DMS79 treated with DMSO at 0.1 percent for 48 hours (cell line): ENCODE results near the gene DNAJB8.
A peak's percentile ranks its signal among the peaks of the same experiment; 100 is the strongest.

Source experiments
- DNase-seq: peaks from one replicate; lab custom pipeline; 2025; lab: John Stamatoyannopoulos, UW

DNAJB8 gene

GRCh38 chr3:128493570-128494366 is 27.1 kb upstream of the DNAJB8 start:
- DNase-seq, result no peak

DNA sequence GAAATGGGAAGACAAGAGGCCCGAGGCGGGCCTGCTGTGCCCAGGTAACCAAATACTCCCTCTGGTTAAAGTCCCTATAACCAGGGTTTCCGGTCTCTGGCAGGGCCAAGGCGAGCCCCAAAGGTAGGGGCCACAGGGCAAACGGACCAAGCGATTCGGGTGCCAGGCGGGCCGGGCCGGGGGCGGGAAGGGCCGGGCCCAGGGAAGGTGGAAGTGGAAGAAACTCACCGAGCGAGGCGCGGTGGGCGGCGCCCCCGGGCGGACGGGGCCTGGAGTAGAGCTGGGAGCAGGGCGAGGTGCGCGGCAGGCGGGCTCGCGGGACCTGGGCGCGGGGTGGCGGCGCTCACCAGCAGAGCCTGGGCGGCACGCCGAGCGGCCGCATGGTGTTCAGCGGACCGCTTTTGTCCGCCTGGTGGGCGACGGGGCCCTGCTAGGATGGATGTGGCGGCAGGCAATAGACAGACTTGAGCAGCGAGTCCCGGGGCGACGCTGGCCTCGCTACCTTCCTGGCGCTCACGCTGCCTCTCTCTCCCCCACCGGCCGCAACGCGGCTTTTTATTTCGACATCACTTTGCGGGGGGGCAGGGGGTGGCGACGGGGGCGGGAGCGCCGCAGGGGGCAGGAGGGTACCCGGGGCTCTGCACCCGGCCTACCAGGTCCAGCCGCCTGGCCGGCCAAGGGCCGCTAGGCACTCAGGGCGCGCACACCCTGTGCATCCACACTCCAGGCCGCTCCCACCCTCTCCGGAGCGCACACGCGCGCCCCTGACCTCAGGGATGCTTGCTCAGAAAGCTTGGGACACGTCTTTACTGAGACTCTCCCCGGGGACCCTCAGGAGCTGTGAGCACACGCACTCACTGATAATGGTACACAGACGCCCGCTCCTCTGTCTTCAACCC is 26.2 kb upstream of the DNAJB8 start, which contains the start of gene GATA2:
Gene GATA2, minus strand, starts transcription at position 531 of the 899 bp plus-strand sequence. CDS start 6,170 bp downstream, outside the sequence.
- DNase-seq, result peak; percentile 66

DNA sequence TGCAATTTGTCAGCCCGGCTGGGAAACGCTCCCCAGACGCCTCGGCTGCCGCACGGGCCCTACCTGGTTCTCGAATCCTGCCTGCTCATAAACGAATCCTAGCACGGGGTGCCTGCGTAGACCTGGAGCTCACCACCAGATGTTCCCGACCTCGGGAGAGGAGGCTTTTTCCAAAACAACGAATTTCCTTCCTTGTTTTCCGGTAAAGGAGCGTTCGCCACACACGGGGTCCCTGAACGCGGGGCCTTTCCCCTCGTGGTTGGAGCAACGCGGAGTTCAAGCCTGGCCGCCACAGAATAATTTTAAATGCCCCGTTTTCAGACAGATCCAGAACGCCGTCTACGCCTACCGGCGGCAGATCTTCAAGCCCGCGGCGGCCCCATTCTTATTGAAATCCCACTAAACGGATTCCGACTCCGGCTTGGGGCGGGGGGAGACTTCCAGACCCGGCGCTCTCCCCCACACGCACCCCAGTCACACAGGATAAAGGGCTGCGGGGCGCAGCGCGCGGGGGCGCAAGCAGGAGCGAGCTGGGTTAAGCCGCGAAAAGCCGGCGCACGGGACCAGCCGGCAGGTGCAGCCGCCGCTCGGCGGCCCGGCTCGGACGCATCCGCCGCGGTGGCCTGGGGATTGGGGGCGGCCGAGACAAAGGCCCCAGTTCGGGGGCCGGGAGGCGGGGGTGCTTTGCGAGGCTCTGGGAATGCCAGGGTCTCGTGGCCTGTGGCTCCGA is 25.4 kb upstream of the DNAJB8 start:
- peak; percentile 36 for DNase-seq

GRCh38 chr3:128491691-128491940 is 24.9 kb upstream of the DNAJB8 start:
- no peak for DNase-seq

DNA sequence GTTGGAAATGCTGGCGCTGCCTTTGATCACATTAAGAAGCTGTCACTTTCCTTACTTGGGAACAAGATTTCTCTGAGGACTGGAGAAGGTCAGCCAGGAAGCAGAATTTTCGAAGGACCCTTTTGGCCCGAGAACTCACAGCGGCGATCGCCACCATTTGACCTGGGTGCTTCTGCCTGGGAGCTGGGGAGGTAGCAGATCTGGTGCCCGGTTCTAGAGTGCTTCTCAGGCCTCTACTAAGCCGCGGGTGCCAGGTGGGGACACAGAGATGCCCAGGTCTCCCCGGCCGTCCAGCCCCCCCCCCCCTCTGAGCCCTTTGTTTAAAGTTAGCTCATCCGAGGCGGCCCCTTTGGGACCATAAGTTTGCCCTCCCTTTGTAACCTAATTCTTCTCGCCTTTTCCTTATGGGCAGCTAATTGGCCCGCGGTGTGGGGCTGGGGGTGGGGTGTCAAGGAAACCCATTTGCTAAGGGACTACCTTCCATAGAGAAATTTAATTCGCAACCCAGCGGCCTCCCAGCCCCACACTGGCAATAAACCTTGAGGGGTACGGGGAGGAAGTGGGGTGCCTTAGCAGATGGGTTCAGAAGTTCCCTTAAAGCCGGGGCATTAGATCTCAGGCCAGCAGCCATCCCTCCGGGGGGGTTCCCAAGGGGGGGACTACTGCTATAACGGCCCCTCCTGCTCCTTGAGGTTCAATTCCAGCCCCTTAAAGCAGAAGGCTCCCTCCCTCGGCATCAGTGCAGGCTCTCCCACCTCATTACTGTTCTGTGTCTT is 24.4 kb upstream of the DNAJB8 start:
- no peak for DNase-seq

GRCh38 chr3:128490650-128490914 is 23.9 kb upstream of the DNAJB8 start:
- no peak for DNase-seq

GRCh38 chr3:128489927-128490649 is 23.4 kb upstream of the DNAJB8 start:
- peak; percentile 30 for DNase-seq

DNA sequence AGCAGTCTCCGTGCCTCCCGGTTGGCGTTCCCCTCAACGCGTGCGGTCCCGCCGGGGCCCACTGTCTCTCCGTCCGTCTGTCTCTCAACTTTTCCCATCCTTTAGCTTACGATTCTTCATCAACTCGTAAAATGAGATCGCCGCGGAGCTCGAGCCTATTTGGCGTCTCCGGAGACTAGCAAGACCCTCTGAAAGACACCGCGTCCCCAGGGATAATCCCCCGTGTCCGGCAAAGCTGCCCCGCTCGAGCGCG is 22.9 kb upstream of the DNAJB8 start:
- DNase-seq, result peak; percentile 27

DNA sequence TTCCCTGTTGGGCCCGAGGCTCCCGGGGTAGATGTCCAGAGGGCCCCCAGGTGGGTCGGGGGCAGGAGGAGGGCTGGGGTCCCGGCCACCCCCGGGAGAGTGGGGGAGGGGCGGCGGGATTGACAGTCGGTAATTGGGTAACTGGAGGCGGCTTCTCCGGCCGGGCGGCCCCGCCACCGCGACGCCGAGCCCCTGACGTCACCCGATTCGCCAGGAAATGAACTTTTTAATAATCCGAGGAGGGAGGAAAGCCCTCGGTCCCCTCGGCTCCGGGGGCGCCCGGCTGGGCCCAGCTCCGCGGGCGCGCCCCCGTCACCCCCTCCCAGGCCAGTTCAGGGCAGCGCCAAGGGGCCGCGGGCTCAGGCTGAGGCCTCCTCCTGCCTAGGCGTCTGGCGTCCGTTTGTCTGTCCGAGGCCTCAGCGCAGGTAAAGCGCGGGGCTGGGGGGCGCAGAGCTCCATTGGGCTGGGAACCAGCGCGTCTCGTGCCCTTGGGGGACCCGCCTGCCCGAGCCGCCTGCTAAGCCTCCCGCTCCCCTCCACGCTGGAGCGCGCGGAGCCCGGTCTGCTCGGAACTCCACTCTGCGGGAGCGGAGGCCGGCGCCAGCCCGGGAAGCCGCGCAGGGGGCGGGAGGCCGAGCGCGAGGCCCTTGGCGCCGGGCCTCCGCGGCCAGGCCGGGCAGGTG is 22.4 kb upstream of the DNAJB8 start:
- DNase-seq, result peak; percentile 63

GRCh38 chr3:128488636-128488990 is 21.9 kb upstream of the DNAJB8 start:
- peak; percentile 51 for DNase-seq

- peak; percentile 77 for DNase-seq
Observed at GRCh38 chr3:128487813-128488635, 21.3 kb upstream of the DNAJB8 start.

DNA sequence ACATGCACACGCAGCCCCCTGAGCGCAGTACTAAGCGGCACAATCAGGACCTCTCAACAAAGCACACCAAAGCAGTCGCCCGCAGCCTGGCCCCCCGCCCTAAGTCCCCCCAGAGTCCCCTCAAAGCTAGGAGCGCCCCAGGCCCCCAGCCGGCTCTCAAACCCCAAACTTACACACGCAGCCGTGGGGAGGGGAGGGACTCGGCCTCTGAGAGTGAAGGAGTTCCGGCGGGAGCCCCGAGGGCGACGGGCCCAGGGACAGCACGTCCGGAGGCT is 20.8 kb upstream of the DNAJB8 start:
- no peak for DNase-seq

DNA sequence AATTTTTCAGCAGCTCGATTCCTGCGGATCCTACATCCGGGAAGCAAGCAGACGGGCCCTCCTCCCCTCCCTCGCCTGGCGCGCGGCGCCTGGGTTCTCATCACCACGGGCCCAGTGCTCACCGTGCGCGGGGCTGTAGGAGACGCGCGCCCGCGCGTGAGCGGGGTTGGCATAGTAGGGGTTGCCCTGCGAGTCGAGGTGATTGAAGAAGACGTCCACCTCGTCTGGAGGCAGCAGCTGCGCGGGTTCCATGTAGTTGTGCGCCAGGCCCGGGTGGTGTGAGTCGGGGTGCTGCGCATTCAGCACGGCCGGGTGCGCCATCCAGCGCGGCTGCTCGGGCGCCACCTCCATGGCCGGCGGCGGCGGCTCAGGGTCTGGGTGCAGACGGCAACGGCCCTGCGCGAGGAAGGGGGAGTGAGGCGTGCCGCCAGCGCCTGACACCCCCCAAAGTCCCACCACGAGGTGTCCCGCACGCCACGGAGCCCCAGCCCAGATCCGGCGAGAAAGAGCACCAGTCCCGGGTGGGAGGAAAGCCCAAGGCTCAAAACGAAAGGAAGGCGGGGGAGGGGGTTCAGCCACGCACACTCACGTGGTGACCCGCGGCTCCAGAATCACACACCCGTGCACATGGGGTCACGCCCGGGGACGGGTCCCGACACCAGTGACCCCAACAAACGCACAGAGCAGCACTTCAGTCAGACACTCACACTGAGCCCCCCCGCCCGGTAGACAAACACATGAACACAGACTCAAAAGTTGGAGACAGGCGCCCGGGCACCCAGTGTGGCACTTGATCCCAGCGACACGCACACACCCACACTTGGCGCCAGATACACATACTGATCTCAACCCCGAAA is 20.2 kb upstream of the DNAJB8 start:
- peak; percentile 27 for DNase-seq

GRCh38 chr3:128486205-128486628 is 19.5 kb upstream of the DNAJB8 start:
- DNase-seq, result no peak

DNA sequence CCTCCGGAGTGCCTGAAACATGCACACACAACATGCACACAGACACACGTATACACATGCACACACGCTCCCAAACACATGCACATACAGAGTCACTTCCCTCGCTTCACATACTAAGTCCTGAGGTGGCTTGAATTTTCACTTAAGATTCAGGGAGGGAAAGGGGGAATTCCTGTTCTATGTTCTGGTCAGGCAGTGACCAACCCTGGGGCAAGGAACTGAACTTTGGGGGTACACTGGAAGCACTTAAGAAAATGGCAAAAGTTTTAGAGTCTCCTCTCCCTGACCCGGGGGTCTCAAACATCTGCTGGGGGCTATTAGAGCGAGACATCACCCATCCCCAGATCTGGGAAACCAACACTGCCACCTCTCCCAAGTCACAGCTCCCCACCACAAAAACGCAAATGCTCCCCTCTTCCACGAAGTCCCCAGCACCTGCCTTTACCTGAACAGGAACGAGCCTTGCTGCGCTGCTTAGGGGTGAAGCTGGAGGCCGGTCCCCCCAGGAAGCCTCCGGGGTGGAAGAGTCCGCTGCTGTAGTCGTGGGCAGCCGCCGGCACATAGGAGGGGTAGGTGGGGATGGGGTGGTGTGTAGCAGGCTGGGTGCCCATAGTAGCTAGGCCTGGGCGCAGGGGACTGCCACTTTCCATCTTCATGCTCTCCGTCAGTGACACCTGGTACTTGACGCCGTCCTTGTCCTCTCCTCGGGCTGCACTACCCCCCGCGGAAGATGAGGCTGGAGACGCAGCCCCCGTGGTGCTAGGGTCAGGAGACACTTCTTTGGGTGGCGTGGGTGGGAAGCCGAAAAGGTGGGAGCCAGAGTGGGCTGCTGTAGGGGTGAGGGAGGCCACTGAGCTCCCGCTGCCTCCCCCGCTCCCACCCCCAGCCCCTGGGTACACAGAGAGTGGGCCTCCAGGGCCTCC is 18.9 kb upstream of the DNAJB8 start:
- no peak for DNase-seq

- DNase-seq, result no peak
Observed at GRCh38 chr3:128484404-128485281, 18.0 kb upstream of the DNAJB8 start.

- DNase-seq, result no peak
Observed at GRCh38 chr3:128483657-128484403, 17.1 kb upstream of the DNAJB8 start.
